Keratinocyte (primary cell): Measurements from ENCODE around the gene DOK6.

ENCODE experiments used
- CTCF ChIP-seq, 3 experiments: IDR thresholded peaks in 1 of 3; conservative IDR thresholded peaks in 1 of 3; optimal IDR thresholded peaks in 1 of 3; 2 replicates in 2 of 3; 3 replicates in 1 of 3; pipeline versions ENCODE3 to v1.5.1; 2011; ENCODE audit warnings: low read length in 3 of 3, mild to moderate bottlenecking in 3 of 3, moderate library complexity in 2 of 3, control low read depth in 1 of 3, inconsistent platforms in 1 of 3; ENCODE audit not compliant: insufficient read depth in 2 of 3; ENCODE audit errors: extremely low read depth in 1 of 3
- EZH2 ChIP-seq: IDR thresholded peaks from one replicate; pipeline ENCODE4 v1.6.1; 2012; ENCODE audit warnings: inconsistent platforms, mild to moderate bottlenecking, low read length, moderate library complexity

- TF ChIP-seq EZH2: no peak
- TF ChIP-seq CTCF (optimal IDR thresholded peaks at IDR 0.05 in 1 of 3, IDR thresholded peaks at IDR 0.05 in 1 of 3, conservative IDR thresholded peaks at IDR 0.05 in 1 of 3; ENCODE audit: extremely low read depth in 1 of 3, insufficient read depth in 2 of 3, low read length in 3 of 3): no peak
These were observed 211.6 kb downstream of the DOK6 start for GRCh38 chr18:69612242-69612641.
